HEK293 (cell line): ENCODE measurements around the gene ANKRD11.

Experiments used
- CTCF ChIA-PET: fragments of 350-600 bp; formaldehyde crosslinking; extraction: SDS; loops from one replicate; lab custom pipeline; 2021; ENCODE audit warnings: antibody characterized with exemption; lab: Yijun Ruan, JAX
- POLR2A ChIA-PET: fragments of 300-600 bp; formaldehyde crosslinking; extraction: SDS; loops from one replicate; lab custom pipeline; 2020; ENCODE audit warnings: antibody characterized with exemption, inconsistent platforms; lab: Yijun Ruan, JAX
- H3K27ac ChIP-seq: fragments of 200-500 bp; sonication (Bioruptor generic); 2 replicates; pipeline ENCODE4 v1.5.1; 2014; ENCODE audit warnings: low read depth, low read length, control low read depth, inconsistent platforms; ENCODE audit errors: extremely low read depth
- H3K36me3 ChIP-seq, 2 experiments: fragments of 200-500 bp in 1 of 2; sonication (Bioruptor generic) in 1 of 2; 1 replicate in 1 of 2; 2 replicates in 1 of 2; pipeline ENCODE4 v1.5.1; 2014 to 2017; ENCODE audit warnings: inconsistent platforms in 2 of 2, low read length in 2 of 2; ENCODE audit not compliant: control insufficient read depth in 2 of 2, insufficient read depth in 1 of 2
- H3K4me1 ChIP-seq: fragments of 200-500 bp; sonication (Bioruptor generic); 2 replicates; pipeline ENCODE4 v1.5.1; 2014; ENCODE audit warnings: mild to moderate bottlenecking, low read length, inconsistent platforms; ENCODE audit not compliant: control insufficient read depth, insufficient read depth
- H3K4me3 ChIP-seq: 2 replicates; pipeline ENCODE4 v1.5.1; 2011; ENCODE audit warnings: low read depth, mild to moderate bottlenecking, control low read depth, low read length, moderate library complexity
- H3K9me3 ChIP-seq: fragments of 200-500 bp; sonication (Bioruptor generic); 2 replicates; pipeline ENCODE4 v1.5.1; 2014; ENCODE audit warnings: low read depth, low read length, inconsistent platforms; ENCODE audit not compliant: control insufficient read depth, insufficient read depth
- PRDM2 ChIP-seq: fragments of 450-650 bp; formaldehyde crosslinking; IDR thresholded peaks from 2 replicates; pipeline ENCODE4 v1.5.1; 2016; ENCODE audit warnings: missing biosample characterization, missing genetic modification characterization, borderline replicate concordance
- SETDB1 ChIP-seq: IDR thresholded peaks from one replicate; pipeline ENCODE4 v1.6.1; 2017; ENCODE audit warnings: mild to moderate bottlenecking, low read length, moderate library complexity, mixed read lengths; ENCODE audit not compliant: insufficient read length
- SP7 ChIP-seq: fragments of 450-650 bp; formaldehyde crosslinking; IDR thresholded peaks from 2 replicates; pipeline ENCODE4 v1.5.1; 2016; ENCODE audit warnings: missing biosample characterization, missing genetic modification characterization
- TSHZ1 ChIP-seq: fragments of 450-650 bp; formaldehyde crosslinking; IDR thresholded peaks from 2 replicates; pipeline ENCODE4 v1.5.1; 2016; ENCODE audit warnings: missing biosample characterization, missing genetic modification characterization, borderline replicate concordance
- ZBTB20 ChIP-seq: fragments of 450-650 bp; formaldehyde crosslinking; IDR thresholded peaks from 2 replicates; pipeline ENCODE4 v1.5.1; 2016; ENCODE audit warnings: missing biosample characterization, missing genetic modification characterization
- ZNF140 ChIP-seq: fragments of 450-650 bp; formaldehyde crosslinking; IDR thresholded peaks from 2 replicates; pipeline ENCODE4 v1.5.1; 2016; ENCODE audit warnings: missing biosample characterization, missing genetic modification characterization
- ZNF146 ChIP-seq: fragments of 450-650 bp; formaldehyde crosslinking; IDR thresholded peaks from 2 replicates; pipeline ENCODE4 v1.5.1; 2016; ENCODE audit warnings: missing biosample characterization, missing genetic modification characterization
- ZNF155 ChIP-seq: fragments of 450-650 bp; formaldehyde crosslinking; IDR thresholded peaks from 2 replicates; pipeline ENCODE4 v1.5.1; 2016; ENCODE audit warnings: missing biosample characterization, missing genetic modification characterization
- ZNF19 ChIP-seq: fragments of 450-650 bp; formaldehyde crosslinking; IDR thresholded peaks from 2 replicates; pipeline ENCODE4; 2016; ENCODE audit warnings: missing biosample characterization, missing genetic modification characterization, low read depth
- ZNF274 ChIP-seq, 2 experiments: fragments of 200-500 bp in 1 of 2; fragments of 450-650 bp in 1 of 2; sonication (Bioruptor generic) in 1 of 2; formaldehyde crosslinking in 1 of 2; IDR thresholded peaks; 2 replicates each; pipeline versions ENCODE4 v1.5.1 to v1.6.1; 2014 to 2016; ENCODE audit warnings: borderline replicate concordance in 1 of 2, inconsistent platforms in 1 of 2, low read length in 1 of 2, missing biosample characterization in 1 of 2, missing genetic modification characterization in 1 of 2
- ZNF280C ChIP-seq: fragments of 450-650 bp; formaldehyde crosslinking; IDR thresholded peaks from 2 replicates; pipeline ENCODE4 v1.5.1; 2016; ENCODE audit warnings: missing biosample characterization, missing genetic modification characterization
- ZNF280D ChIP-seq: fragments of 450-650 bp; formaldehyde crosslinking; IDR thresholded peaks from 2 replicates; pipeline ENCODE4 v1.5.1; 2016; ENCODE audit warnings: missing biosample characterization, missing genetic modification characterization
- ZNF362 ChIP-seq: fragments of 450-650 bp; formaldehyde crosslinking; IDR thresholded peaks from 2 replicates; pipeline ENCODE4 v1.5.1; 2016; ENCODE audit warnings: missing biosample characterization, missing genetic modification characterization
- ZNF513 ChIP-seq: fragments of 450-650 bp; IDR thresholded peaks from 2 replicates; pipeline ENCODE4 v1.5.1; 2018; ENCODE audit warnings: missing biosample characterization, missing genetic modification characterization
- ZNF623 ChIP-seq: fragments of 450-650 bp; formaldehyde crosslinking; IDR thresholded peaks from 2 replicates; pipeline ENCODE4 v1.5.1; 2016; ENCODE audit warnings: missing biosample characterization, missing genetic modification characterization
- ZNF639 ChIP-seq: fragments of 450-650 bp; formaldehyde crosslinking; IDR thresholded peaks from 2 replicates; pipeline ENCODE4 v1.5.1; 2016; ENCODE audit warnings: missing biosample characterization, missing genetic modification characterization
- ZNF76 ChIP-seq: fragments of 450-650 bp; formaldehyde crosslinking; IDR thresholded peaks from 2 replicates; pipeline ENCODE4; 2016; ENCODE audit warnings: low read depth, missing biosample characterization, missing genetic modification characterization, borderline replicate concordance

ANKRD11 gene

GRCh38 chr16:89376812-89377452, 113.4 kb downstream of the ANKRD11 start:
- ChIA-PET POLR2A (no interaction called here), CTCF (no interaction called here)
- TF ChIP-seq ZNF639 (no peak), ZNF76 (tag by site-specific recombination) (no peak), ZNF280C (tag by site-specific recombination) (no peak), ZNF140 (tag by site-specific recombination) (no peak), TSHZ1 (tag by site-specific recombination) (no peak), ZNF362 (tag by site-specific recombination) (no peak), ZNF274 (IDR thresholded peaks at IDR 0.05; ENCODE audit: low read length) (no peak), ZNF274 (tag by site-specific recombination; IDR thresholded peaks at IDR 0.05; ENCODE audit: borderline replicate concordance) (no peak), ZNF513 (tag by site-specific recombination) (no peak), ZNF19 (tag by site-specific recombination) (no peak), ZBTB20 (no peak), ZNF155 (tag by site-specific recombination) (no peak), SP7 (tag by site-specific recombination) (no peak), PRDM2 (no peak), SETDB1 (no peak), ZNF146 (tag by site-specific recombination) (no peak), ZNF623 (tag by site-specific recombination) (no peak), ZNF280D (tag by site-specific recombination) (no peak)

More at GRCh38 chr16:89376812-89377452, 113.4 kb downstream of the ANKRD11 start:
- Histone ChIP-seq H3K4me1 (peaks cover 3% of the 10 kb centered on the region), H3K36me3 (peaks cover 0 to 9% of the 10 kb centered on the region in 2 experiments; a peak in 1 of 3 replicates), H3K4me3 (no peak overlapping the region), H3K27ac (no peak overlapping the region), H3K9me3 (no peaks in the 10 kb centered on the region)
